ENCODE data around the gene RUNX2. TPM values are rescaled to one million over a fixed set of nuclear protein-coding genes. Genes with fewer than 3 reads are reported as not detected.

Gene RUNX2
- total and polyA plus RNA-seq, 2 donors (not counting 1 experiment from before 2014, with no cell fraction given): 1.3 to 2.4 TPM

DNA sequence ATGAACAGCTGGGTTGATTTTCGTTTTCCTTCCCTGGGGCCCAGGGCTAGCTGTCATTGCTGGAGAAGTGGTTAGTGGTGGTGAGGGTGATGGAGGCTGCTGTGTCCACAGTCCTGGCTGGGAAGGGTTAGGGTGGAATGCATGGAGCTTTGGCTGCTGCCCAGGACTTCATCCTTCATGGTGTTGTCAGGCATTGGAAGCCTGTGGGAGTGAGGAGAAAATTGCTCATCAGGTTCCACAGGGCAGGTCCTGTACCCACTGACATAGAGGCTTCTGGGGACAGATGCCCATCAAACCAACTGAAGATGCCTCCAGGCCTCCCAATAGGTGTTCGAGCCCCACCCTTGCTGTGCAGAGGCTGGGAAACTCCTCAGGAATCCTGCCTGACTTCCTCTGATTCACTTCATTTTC lies 312.0 kb downstream of the RUNX2 start:
- Histone ChIP-seq H3K9me3 (ENCODE audit: control extremely low read depth in 1 of 3, control insufficient read depth in 2 of 3, insufficient read depth in 1 of 3, low read length in 2 of 3) (peaks cover 0 to 3% (median 0%) of the 10 kb centered on the region in 3 donors), H3K4me1 (ENCODE audit: control insufficient read depth in 2 of 2, insufficient read depth in 2 of 2, low read length in 2 of 2) (peaks cover 0 to 2% of the 10 kb centered on the region in 2 donors), H4K20me1 (ENCODE audit: control insufficient read depth, insufficient read depth, low read length, poor library complexity, severe bottlenecking) (no peaks in the 10 kb centered on the region), H3K79me2 (ENCODE audit: control insufficient read depth, insufficient read depth, low read length) (no peaks in the 10 kb centered on the region), H3K4me3 (ENCODE audit: control extremely low read depth in 1 of 5, extremely low read depth in 1 of 5, insufficient read depth in 1 of 5, low read depth in 2 of 5, low read length in 4 of 5) (no peak overlapping the region), H3K9ac (ENCODE audit: low read length) (no peak overlapping the region), H3K27ac (ENCODE audit: low read length in 2 of 2) (no peak overlapping the region), H3K27me3 (replicated peaks in 1 of 4; ENCODE audit: control extremely low read depth in 1 of 4, control insufficient read depth in 3 of 4, insufficient read depth in 4 of 4, low read length in 3 of 4) (peaks cover 0 to 4% (median 2%) of the 10 kb centered on the region in 4 experiments), H3K4me2 (replicated peaks; ENCODE audit: low read depth, low read length, poor library complexity, severe bottlenecking) (no peak overlapping the region), H3K36me3 (replicated peaks in 1 of 2; ENCODE audit: control extremely low read depth in 1 of 2, control insufficient read depth in 1 of 2, extremely low read depth in 1 of 2, insufficient read depth in 2 of 2, low read length in 1 of 2) (no peaks in the 10 kb centered on the region), H2AFZ (ENCODE audit: insufficient read depth, low read depth, low read length, poor library complexity, severe bottlenecking) (no peak overlapping the region)
- DNase-seq: no peak
- no peak for TF ChIP-seq EZH2 (IDR thresholded peaks at IDR 0.05; ENCODE audit: borderline replicate concordance, insufficient read depth, low read depth, low read length, poor library complexity, severe bottlenecking)
- TF ChIP-seq, protein P1, sequence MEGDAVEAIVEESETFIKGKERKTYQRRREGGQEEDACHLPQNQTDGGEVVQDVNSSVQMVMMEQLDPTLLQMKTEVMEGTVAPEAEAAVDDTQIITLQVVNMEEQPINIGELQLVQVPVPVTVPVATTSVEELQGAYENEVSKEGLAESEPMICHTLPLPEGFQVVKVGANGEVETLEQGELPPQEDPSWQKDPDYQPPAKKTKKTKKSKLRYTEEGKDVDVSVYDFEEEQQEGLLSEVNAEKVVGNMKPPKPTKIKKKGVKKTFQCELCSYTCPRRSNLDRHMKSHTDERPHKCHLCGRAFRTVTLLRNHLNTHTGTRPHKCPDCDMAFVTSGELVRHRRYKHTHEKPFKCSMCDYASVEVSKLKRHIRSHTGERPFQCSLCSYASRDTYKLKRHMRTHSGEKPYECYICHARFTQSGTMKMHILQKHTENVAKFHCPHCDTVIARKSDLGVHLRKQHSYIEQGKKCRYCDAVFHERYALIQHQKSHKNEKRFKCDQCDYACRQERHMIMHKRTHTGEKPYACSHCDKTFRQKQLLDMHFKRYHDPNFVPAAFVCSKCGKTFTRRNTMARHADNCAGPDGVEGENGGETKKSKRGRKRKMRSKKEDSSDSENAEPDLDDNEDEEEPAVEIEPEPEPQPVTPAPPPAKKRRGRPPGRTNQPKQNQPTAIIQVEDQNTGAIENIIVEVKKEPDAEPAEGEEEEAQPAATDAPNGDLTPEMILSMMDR (IDR thresholded peaks at IDR 0.05): no peak
- no peak overlapping the region for H3K27ac Mint-ChIP-seq
- H3K4me3 Mint-ChIP-seq: no peak overlapping the region
- 100% methylated on average over 2 of the region's 2 CpGs for WGBS (ENCODE audit: insufficient coverage)
- ATAC-seq (ENCODE audit: low read depth): no peak
- ChIA-PET CTCF (no interaction called here), POLR2A (no interaction called here)
- H3K9me3 Mint-ChIP-seq (ENCODE audit: insufficient read depth): no peaks in the 10 kb centered on the region
- peaks cover 3% of the 10 kb centered on the region for H3K4me1 Mint-ChIP-seq
- intact Hi-C loops (cut with micrococcal nuclease): no loop called here
- H3K27me3 Mint-ChIP-seq: peaks cover 5% of the 10 kb centered on the region

DNA sequence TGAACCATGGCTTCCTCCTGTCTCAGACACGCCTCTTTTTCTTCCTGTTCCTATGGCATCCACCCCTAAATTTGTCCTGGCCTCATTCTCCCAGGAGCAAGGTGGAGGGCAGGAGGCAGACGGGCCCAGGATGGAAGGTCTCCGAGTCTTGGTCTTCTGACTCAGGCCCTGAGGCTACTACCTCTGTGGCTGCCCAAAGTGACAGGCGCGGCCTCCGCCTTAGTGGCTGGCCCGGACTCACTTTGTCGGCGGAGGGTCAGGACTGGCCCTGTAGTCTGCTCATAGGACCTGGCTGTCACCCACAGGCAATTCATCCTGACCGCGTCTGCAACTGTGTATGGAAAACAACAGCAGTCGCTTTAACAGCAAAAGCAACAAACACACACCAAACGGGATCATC lies 312.7 kb downstream of the RUNX2 start:
- no peak overlapping the region for H3K4me2 ChIP-seq (replicated peaks; ENCODE audit: low read depth, low read length, poor library complexity, severe bottlenecking)
- peaks cover 0 to 3% (median 0%) of the 10 kb centered on the region in 3 donors for H3K9me3 ChIP-seq (ENCODE audit: control extremely low read depth in 1 of 3, control insufficient read depth in 2 of 3, insufficient read depth in 1 of 3, low read length in 2 of 3)
- intact Hi-C loops (cut with micrococcal nuclease): no loop called here
- Mint-ChIP-seq H3K27ac (no peak overlapping the region), H3K27me3 (peaks cover 1% of the 10 kb centered on the region), H3K4me1 (peaks cover 9% of the 10 kb centered on the region), H3K4me3 (no peak overlapping the region), H3K9me3 (ENCODE audit: insufficient read depth) (no peaks in the 10 kb centered on the region)
- no peaks in the 10 kb centered on the region for H4K20me1 ChIP-seq (ENCODE audit: control insufficient read depth, insufficient read depth, low read length, poor library complexity, severe bottlenecking)
- H3K27me3 ChIP-seq (replicated peaks in 1 of 4; ENCODE audit: control extremely low read depth in 1 of 4, control insufficient read depth in 3 of 4, insufficient read depth in 4 of 4, low read length in 3 of 4): peaks cover 0 to 4% (median 2%) of the 10 kb centered on the region in 4 experiments
- H3K4me3 ChIP-seq (ENCODE audit: control extremely low read depth in 1 of 5, extremely low read depth in 1 of 5, insufficient read depth in 1 of 5, low read depth in 2 of 5, low read length in 4 of 5): no peak overlapping the region
- ChIA-PET CTCF (no interaction called here), POLR2A (no interaction called here)
- no peaks in the 10 kb centered on the region for H3K79me2 ChIP-seq (ENCODE audit: control insufficient read depth, insufficient read depth, low read length)
- no peak for TF ChIP-seq EZH2 (IDR thresholded peaks at IDR 0.05; ENCODE audit: borderline replicate concordance, insufficient read depth, low read depth, low read length, poor library complexity, severe bottlenecking)
- TF ChIP-seq, protein P1 (IDR thresholded peaks at IDR 0.05): no peak
- DNase-seq (no peak), ATAC-seq (ENCODE audit: low read depth) (no peak)
- 97% methylated on average over 9 of the region's 13 CpGs for WGBS (ENCODE audit: insufficient coverage)
- no peaks in the 10 kb centered on the region for H3K36me3 ChIP-seq (replicated peaks in 1 of 2; ENCODE audit: control extremely low read depth in 1 of 2, control insufficient read depth in 1 of 2, extremely low read depth in 1 of 2, insufficient read depth in 2 of 2, low read length in 1 of 2)
- H3K9ac ChIP-seq (ENCODE audit: low read length): no peak overlapping the region
- no peak overlapping the region for H2AFZ ChIP-seq (ENCODE audit: insufficient read depth, low read depth, low read length, poor library complexity, severe bottlenecking)
- no peak overlapping the region for H3K27ac ChIP-seq (ENCODE audit: low read length in 2 of 2)
- peaks cover 3 to 7% of the 10 kb centered on the region in 2 donors for H3K4me1 ChIP-seq (ENCODE audit: control insufficient read depth in 2 of 2, insufficient read depth in 2 of 2, low read length in 2 of 2)
